Kasumi-1 (cell line): ENCODE data around the gene CGRRF1.

Experiments
- DNase-seq, 2 experiments: peaks; one replicate each; lab custom pipeline; 2025; lab: John Stamatoyannopoulos, UW

The CGRRF1 gene, protein sequence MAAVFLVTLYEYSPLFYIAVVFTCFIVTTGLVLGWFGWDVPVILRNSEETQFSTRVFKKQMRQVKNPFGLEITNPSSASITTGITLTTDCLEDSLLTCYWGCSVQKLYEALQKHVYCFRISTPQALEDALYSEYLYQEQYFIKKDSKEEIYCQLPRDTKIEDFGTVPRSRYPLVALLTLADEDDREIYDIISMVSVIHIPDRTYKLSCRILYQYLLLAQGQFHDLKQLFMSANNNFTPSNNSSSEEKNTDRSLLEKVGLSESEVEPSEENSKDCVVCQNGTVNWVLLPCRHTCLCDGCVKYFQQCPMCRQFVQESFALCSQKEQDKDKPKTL

GRCh38 chr14:54509546-54510501, at the start of gene CGRRF1:
TSS of gene CGRRF1 (plus strand) at chr14:54509906. CDS start at chr14:54509960, 54 bp downstream.
- peak; percentile 95 to 96 for DNase-seq

DNA sequence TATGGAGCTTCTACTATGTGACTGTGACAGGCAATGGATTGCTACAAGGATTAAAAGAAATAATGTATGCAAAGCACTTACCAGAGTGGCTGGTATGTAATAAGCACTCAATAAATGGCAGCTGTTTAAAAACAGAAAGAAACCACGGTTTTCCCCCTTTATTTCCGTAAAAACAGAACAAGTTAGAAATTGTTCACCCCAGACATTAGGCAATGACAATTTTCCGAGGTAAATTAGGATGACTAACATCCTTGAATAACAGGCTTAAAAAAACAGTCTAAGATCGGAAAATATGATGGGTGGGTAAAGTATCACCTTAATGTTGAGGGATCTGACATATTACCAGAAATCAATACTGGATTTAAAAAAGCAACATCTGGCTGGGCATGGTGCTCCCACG, 47.7 kb upstream of the CGRRF1 start:
- no peak for DNase-seq

GRCh38 chr14:54465654-54466053, 44.1 kb upstream of the CGRRF1 start:
- no peak for DNase-seq

- no peak for DNase-seq
Measured at GRCh38 chr14:54467280-54467679, 42.4 kb upstream of the CGRRF1 start.

GRCh38 chr14:54470701-54471100, 39.0 kb upstream of the CGRRF1 start:
- no peak for DNase-seq

DNA sequence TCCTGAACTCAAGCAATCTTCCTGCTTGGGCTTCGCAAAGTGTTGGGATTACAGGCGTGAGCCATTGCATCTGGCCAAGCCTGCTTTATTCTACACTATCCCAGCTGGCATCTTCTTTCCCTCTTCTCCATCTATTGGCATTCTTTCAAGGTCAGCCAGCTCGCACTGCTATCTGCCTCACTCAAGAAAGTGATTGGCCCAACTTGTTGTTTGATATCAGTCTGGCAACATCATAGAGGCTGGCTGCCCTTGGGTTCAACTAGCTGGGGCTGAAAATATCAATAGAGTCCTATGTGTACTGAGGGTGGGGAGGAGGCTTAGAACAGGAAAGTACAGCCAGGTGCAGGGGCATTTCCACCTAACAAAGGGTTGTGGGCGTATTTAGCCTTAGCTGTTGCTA, 38.1 kb upstream of the CGRRF1 start:
- no peak for DNase-seq

DNA sequence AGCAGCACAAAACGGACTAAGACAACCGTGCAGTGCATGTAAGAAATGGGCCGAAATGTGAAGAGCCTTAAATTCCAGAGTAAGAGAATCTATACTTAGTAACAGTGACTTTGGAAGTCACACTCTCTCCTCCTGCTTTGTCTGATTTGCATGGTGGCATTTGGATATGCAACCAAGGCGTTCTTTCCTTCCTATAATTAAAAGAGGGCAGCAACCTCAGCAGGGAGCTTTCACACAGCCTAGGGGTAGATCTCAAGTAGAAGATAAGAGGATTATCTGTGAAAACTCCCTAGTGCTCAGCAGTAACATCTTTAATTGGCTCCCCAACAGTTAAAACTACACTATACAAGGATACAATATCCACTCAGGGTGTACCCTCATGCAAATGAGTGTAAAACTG, 37.4 kb upstream of the CGRRF1 start:
- no peak for DNase-seq

DNA sequence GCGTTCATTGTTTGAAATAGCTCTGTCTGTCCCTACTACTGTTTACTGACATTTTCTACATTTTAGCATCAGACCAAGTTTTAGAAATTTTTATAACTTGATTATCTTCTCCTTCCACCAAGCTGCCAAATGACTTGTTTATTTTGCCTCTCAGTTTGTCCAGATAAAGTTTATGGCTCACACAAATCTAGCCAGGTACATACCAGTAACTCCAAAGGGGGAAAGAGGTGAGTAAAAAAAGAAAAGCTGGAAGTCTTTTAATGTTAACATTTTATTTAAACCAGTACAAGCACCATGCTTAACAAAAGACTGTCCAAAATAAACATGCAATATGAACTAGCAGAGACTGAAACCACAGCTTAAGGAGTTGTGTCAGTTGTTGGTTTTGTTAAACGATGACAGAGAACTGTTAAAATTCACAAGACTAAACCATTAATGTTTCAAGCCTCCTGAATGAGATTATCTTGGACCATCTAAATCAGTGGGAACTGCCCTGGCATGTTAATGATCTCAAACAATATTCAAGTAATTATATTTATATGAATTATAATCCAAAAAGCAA, 35.4 kb upstream of the CGRRF1 start:
- no peak for DNase-seq

- no peak for DNase-seq
Measured at GRCh38 chr14:54475187-54475899, 34.4 kb upstream of the CGRRF1 start.

DNA sequence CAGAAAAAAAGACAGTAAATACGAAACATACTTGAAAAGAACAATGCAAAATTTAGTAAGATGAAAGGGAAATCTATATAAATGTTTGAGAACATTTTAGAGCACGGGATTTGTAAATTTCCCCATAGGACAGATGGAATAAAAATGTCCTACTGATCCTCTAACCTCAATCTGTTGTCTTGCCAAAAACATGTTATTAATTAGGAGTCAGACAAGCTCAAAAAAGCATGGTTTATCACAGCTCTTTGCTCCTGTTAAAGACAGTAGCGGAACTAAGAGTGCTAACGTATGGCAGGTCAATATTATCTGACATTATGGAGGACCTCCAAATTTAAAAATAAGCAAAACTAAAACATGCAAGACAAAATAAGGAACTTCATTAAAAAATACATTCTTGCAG, 33.8 kb upstream of the CGRRF1 start:
- DNase-seq: no peak

- DNase-seq: no peak
Measured at GRCh38 chr14:54478636-54479215, 31.0 kb upstream of the CGRRF1 start.

GRCh38 chr14:54480830-54481562, 28.7 kb upstream of the CGRRF1 start:
- DNase-seq: no peak

DNA sequence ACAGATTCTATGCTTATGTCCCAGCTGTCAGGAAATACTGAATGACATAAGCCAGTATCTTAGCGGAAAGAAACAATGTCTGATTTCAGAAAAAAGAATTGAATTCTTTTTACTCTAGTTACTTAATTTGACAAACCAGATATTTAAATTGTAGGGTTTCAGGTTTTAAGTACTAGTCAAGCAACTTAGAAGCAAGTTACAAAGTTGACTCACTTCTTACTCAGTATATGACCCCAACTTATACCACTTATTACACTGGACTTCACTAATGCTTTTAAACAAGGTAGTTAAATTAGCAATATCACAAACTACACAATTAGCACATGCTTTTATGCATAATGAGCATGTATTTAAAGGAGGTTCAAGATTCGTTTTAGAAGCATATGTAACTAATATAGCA, 28.0 kb upstream of the CGRRF1 start:
- DNase-seq: no peak

DNA sequence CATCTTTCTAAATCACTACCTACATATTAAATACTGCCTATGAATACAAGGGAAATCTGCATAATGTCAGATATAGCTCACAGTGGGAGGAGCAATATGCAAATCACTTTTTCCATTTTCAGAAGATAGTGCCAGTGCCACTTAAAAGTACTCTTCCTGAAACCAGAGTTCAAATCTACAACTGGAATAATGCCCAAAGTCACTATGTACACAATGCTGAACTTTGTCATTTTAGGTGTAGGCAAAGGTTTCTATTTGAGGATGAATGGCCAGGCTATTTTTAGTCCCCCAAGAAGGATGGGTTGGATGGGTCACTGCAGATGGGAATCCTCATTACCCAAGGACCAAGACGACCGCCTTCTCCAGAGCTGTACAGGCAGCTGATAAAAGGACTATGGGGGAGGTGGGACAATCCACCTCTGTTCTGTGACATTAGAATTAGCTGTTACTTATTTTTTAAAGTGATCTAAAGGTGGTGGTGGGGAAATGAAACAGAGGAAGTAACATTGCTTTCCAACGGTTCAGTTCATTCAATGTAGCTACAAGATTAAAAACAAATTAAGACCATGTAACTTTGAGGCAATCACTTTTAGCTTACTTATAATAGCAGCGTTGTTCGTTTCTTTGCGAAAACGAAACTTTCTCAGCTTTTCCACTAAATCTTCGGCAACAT, 26.5 kb upstream of the CGRRF1 start:
- no peak for DNase-seq

GRCh38 chr14:54483846-54484245, 25.9 kb upstream of the CGRRF1 start:
- no peak for DNase-seq

- DNase-seq: no peak
Measured at GRCh38 chr14:54486685-54487084, 23.0 kb upstream of the CGRRF1 start.

GRCh38 chr14:54487771-54488170, 21.9 kb upstream of the CGRRF1 start:
- peak; percentile 37 to 41 for DNase-seq

- DNase-seq: peak in 1 of 2 experiments; percentile 37
Measured at GRCh38 chr14:54488318-54488645, 21.4 kb upstream of the CGRRF1 start.

GRCh38 chr14:54488646-54489317, 20.9 kb upstream of the CGRRF1 start, which contains the start of gene GMFB:
TSS of gene GMFB (minus strand) at chr14:54488980. CDS start at chr14:54488927, 53 bp downstream.
- DNase-seq: peak; percentile 76 to 84

GRCh38 chr14:54489318-54489683, 20.4 kb upstream of the CGRRF1 start:
- DNase-seq: no peak
